ENCODE measurements around the gene UFD1.

UFD1 gene

GRCh38 chr22:19490628-19491230 lies 11.7 kb upstream of the UFD1 start:
- no peaks in the 10 kb centered on the region for H3K4me1 ChIP-seq (ENCODE audit: low read length)
- no peaks in the 10 kb centered on the region for H3K9me3 ChIP-seq (ENCODE audit: insufficient read depth, low read length)

GRCh38 chr22:19488884-19489843 lies 10.2 kb upstream of the UFD1 start:
- H3K4me2 ChIP-seq (ENCODE audit: low read length), result no peak overlapping the region
- H2AFZ ChIP-seq (ENCODE audit: low read depth, low read length), result no peak overlapping the region
- no peaks in the 10 kb centered on the region for H3K9me3 ChIP-seq (ENCODE audit: insufficient read depth, low read length)
- no peak overlapping the region for H3K27ac ChIP-seq (ENCODE audit: low read length)
- no peaks in the 10 kb centered on the region; the same call in 1 of the 2 replicates for H3K79me2 ChIP-seq (ENCODE audit: low read length)
- H3K9ac ChIP-seq (ENCODE audit: low read length), result no peak overlapping the region
- TF ChIP-seq CTCF (IDR thresholded peaks at IDR 0.05; ENCODE audit: low read depth, low read length) (peak; percentile 25; the same call in 1 of the 2 replicates), EZH2phosphoT487 (IDR thresholded peaks at IDR 0.05; ENCODE audit: low read depth) (no peak)
- H3K4me3 ChIP-seq (ENCODE audit: low read length), result no peak overlapping the region
- no peaks in the 10 kb centered on the region for H3K4me1 ChIP-seq (ENCODE audit: low read length)
- 0 out of 2 replicates have a peak, but pooled peaks cover 6% of the 10 kb centered on the region for H4K20me1 ChIP-seq (ENCODE audit: insufficient read depth, low read length)
- peaks cover 49% of the 10 kb centered on the region for H3K36me3 ChIP-seq (replicated peaks; ENCODE audit: low read depth, low read length)
- no peaks in the 10 kb centered on the region for H3K27me3 ChIP-seq (ENCODE audit: low read depth, low read length)

More at GRCh38 chr22:19490628-19491230, 11.7 kb upstream of the UFD1 start:
- TF ChIP-seq CTCF (IDR thresholded peaks at IDR 0.05; ENCODE audit: low read depth, low read length) (no peak), EZH2phosphoT487 (IDR thresholded peaks at IDR 0.05; ENCODE audit: low read depth) (no peak)
- H3K36me3 ChIP-seq (replicated peaks; ENCODE audit: low read depth, low read length), result peaks cover 45% of the 10 kb centered on the region
- H3K4me3 ChIP-seq (ENCODE audit: low read length), result no peak overlapping the region
- H3K27ac ChIP-seq (ENCODE audit: low read length), result no peak overlapping the region
- H3K9ac ChIP-seq (ENCODE audit: low read length), result no peak overlapping the region
- H3K4me2 ChIP-seq (ENCODE audit: low read length), result no peak overlapping the region
- no peaks in the 10 kb centered on the region for H3K27me3 ChIP-seq (ENCODE audit: low read depth, low read length)
- H3K79me2 ChIP-seq (ENCODE audit: low read length), result no peaks in the 10 kb centered on the region; the same call in 1 of the 2 replicates
- 0 out of 2 replicates have a peak, but pooled peaks cover 6% of the 10 kb centered on the region for H4K20me1 ChIP-seq (ENCODE audit: insufficient read depth, low read length)
- H2AFZ ChIP-seq (ENCODE audit: low read depth, low read length), result no peak overlapping the region

- Histone ChIP-seq H3K36me3 (replicated peaks; ENCODE audit: low read depth, low read length) (peaks cover 57% of the 10 kb centered on the region), H3K9me3 (ENCODE audit: insufficient read depth, low read length) (no peaks in the 10 kb centered on the region), H3K9ac (ENCODE audit: low read length) (no peak overlapping the region), H3K79me2 (ENCODE audit: low read length) (no peaks in the 10 kb centered on the region; the same call in 1 of the 2 replicates), H3K27ac (ENCODE audit: low read length) (no peak overlapping the region), H3K27me3 (ENCODE audit: low read depth, low read length) (no peaks in the 10 kb centered on the region), H2AFZ (ENCODE audit: low read depth, low read length) (no peak overlapping the region), H3K4me3 (ENCODE audit: low read length) (no peak overlapping the region), H3K4me1 (ENCODE audit: low read length) (no peaks in the 10 kb centered on the region), H3K4me2 (ENCODE audit: low read length) (no peak overlapping the region), H4K20me1 (ENCODE audit: insufficient read depth, low read length) (0 out of 2 replicates have a peak, but pooled peaks cover 6% of the 10 kb centered on the region)
- TF ChIP-seq EZH2phosphoT487 (IDR thresholded peaks at IDR 0.05; ENCODE audit: low read depth) (no peak), CTCF (IDR thresholded peaks at IDR 0.05; ENCODE audit: low read depth, low read length) (no peak)
These were observed 9.3 kb upstream of the UFD1 start for GRCh38 chr22:19488285-19488684.
